H9 (cell line): ENCODE measurements around the gene NBEA. TPM values are rescaled to one million over a fixed set of nuclear protein-coding genes. Genes with fewer than 3 reads are reported as not detected.

Experiments
- DNase-seq: peaks from one replicate; pipeline ENCODE4 v3.0.0-alpha.2; 2017
- H2AFZ ChIP-seq: one replicate; pipeline ENCODE4 v1.6.1; 2013; ENCODE audit warnings: mild to moderate bottlenecking, low read length, control low read depth, moderate library complexity
- H2AK5ac ChIP-seq: 2 replicates; pipeline ENCODE4 v1.6.1; 2013; ENCODE audit warnings: low read length, control low read depth, mixed read lengths; ENCODE audit not compliant: insufficient read length
- H2BK120ac ChIP-seq: one replicate; pipeline ENCODE4 v1.6.1; 2013; ENCODE audit warnings: low read depth, mild to moderate bottlenecking, low read length, control low read depth, inconsistent platforms; ENCODE audit not compliant: poor library complexity, severe bottlenecking
- H2BK12ac ChIP-seq: 2 replicates; pipeline ENCODE4 v1.6.1; 2013; ENCODE audit warnings: low read length, control low read depth, mixed read lengths, low read depth; ENCODE audit not compliant: insufficient read length
- H2BK15ac ChIP-seq: 2 replicates; pipeline ENCODE4 v1.6.1; 2013; ENCODE audit warnings: low read depth, low read length, control low read depth
- H2BK20ac ChIP-seq: one replicate; pipeline ENCODE4 v1.6.1; 2013; ENCODE audit warnings: low read depth, mild to moderate bottlenecking, low read length, control low read depth, inconsistent platforms; ENCODE audit not compliant: poor library complexity, severe bottlenecking
- H2BK5ac ChIP-seq: 2 replicates; pipeline ENCODE4 v1.6.1; 2013; ENCODE audit warnings: low read length, control low read depth, mixed read lengths; ENCODE audit not compliant: insufficient read length
- H3K14ac ChIP-seq: 2 replicates; pipeline ENCODE4 v1.6.1; 2013; ENCODE audit warnings: low read length, control low read depth; ENCODE audit not compliant: insufficient read depth
- H3K18ac ChIP-seq: 2 replicates; pipeline ENCODE4 v1.6.1; 2013; ENCODE audit warnings: low read depth, mild to moderate bottlenecking, mixed read lengths, low read length, control low read depth; ENCODE audit not compliant: insufficient read length
- H3K23ac ChIP-seq: 2 replicates; pipeline ENCODE4 v1.6.1; 2013; ENCODE audit warnings: low read length, control low read depth, mixed read lengths, low read depth; ENCODE audit not compliant: insufficient read length
- H3K23me2 ChIP-seq: 2 replicates; pipeline ENCODE4 v1.6.1; 2013; ENCODE audit warnings: low read depth, mild to moderate bottlenecking, mixed read lengths, low read length, control low read depth; ENCODE audit not compliant: insufficient read length, poor library complexity, severe bottlenecking
- H3K27ac ChIP-seq: 2 replicates; pipeline ENCODE4 v1.5.1; 2013; ENCODE audit warnings: low read length, control low read depth, mixed read lengths, low read depth; ENCODE audit not compliant: insufficient read length
- H3K27me3 ChIP-seq: 2 replicates; pipeline ENCODE4 v1.6.1; 2013; ENCODE audit warnings: low read length, control low read depth, inconsistent platforms; ENCODE audit not compliant: insufficient read depth
- H3K4ac ChIP-seq: 2 replicates; pipeline ENCODE4 v1.6.1; 2013; ENCODE audit warnings: low read depth, mild to moderate bottlenecking, control low read depth, inconsistent platforms, low read length, moderate library complexity
- H3K4me1 ChIP-seq: 2 replicates; pipeline ENCODE4 v1.6.1; 2013; ENCODE audit warnings: low read length, control low read depth, inconsistent platforms; ENCODE audit not compliant: insufficient read depth
- H3K4me2 ChIP-seq: 2 replicates; pipeline ENCODE4 v1.6.1; 2013; ENCODE audit warnings: low read length, control low read depth, mixed read lengths; ENCODE audit not compliant: insufficient read length, insufficient read depth
- H3K56ac ChIP-seq: 2 replicates; pipeline ENCODE4 v1.6.1; 2013; ENCODE audit warnings: low read depth, mild to moderate bottlenecking, mixed read lengths, low read length, control low read depth; ENCODE audit not compliant: insufficient read length
- H3K79me1 ChIP-seq: 2 replicates; pipeline ENCODE4 v1.6.1; 2013; ENCODE audit warnings: low read depth, mild to moderate bottlenecking, moderate library complexity, low read length, control low read depth, inconsistent platforms; ENCODE audit not compliant: insufficient read depth, poor library complexity, severe bottlenecking
- H3K79me2 ChIP-seq: 2 replicates; pipeline ENCODE4 v1.6.1; 2013; ENCODE audit warnings: low read length, control low read depth, inconsistent platforms; ENCODE audit not compliant: insufficient read depth
- H3K9ac ChIP-seq: 2 replicates; pipeline ENCODE4 v1.6.1; 2013; ENCODE audit warnings: low read length, control low read depth, mixed read lengths; ENCODE audit not compliant: insufficient read length; ENCODE audit errors: extremely low read depth
- H3K9me3 ChIP-seq: one replicate; pipeline ENCODE4 v1.6.1; 2013; ENCODE audit warnings: low read depth, low read length, inconsistent platforms; ENCODE audit not compliant: control insufficient read depth
- H3T11ph ChIP-seq: one replicate; pipeline ENCODE4 v1.6.1; 2013; ENCODE audit warnings: mild to moderate bottlenecking, low read length, control low read depth, inconsistent platforms
- H4K20me1 ChIP-seq: one replicate; pipeline ENCODE4 v1.6.1; 2013; ENCODE audit not compliant: control insufficient read depth, insufficient read length, insufficient read depth
- H4K5ac ChIP-seq: 2 replicates; pipeline ENCODE4 v1.6.1; 2013; ENCODE audit warnings: low read depth, mild to moderate bottlenecking, mixed read lengths, low read length, control low read depth; ENCODE audit not compliant: insufficient read length
- H4K8ac ChIP-seq: replicated peaks from 2 replicates; pipeline ENCODE4 v1.6.1; 2013; ENCODE audit warnings: low read length, control low read depth, mixed read lengths, low read depth; ENCODE audit not compliant: insufficient read length
- H4K91ac ChIP-seq: 2 replicates; pipeline ENCODE4 v1.6.1; 2013; ENCODE audit warnings: low read depth, mild to moderate bottlenecking, moderate library complexity, mixed read lengths, low read length, control low read depth; ENCODE audit not compliant: insufficient read length
- H3K27ac Mint-ChIP-seq, 3 experiments: 2 replicates in 2 of 3; 3 replicates in 1 of 3; pipeline ENCODE4 v1.8.0; 2020 to 2021; ENCODE audit warnings: mixed read lengths in 3 of 3, mild to moderate bottlenecking in 1 of 3, moderate library complexity in 1 of 3
- H3K27me3 Mint-ChIP-seq: 2 replicates; pipeline ENCODE4 v1.8.0; 2021; ENCODE audit warnings: low read depth, mild to moderate bottlenecking, moderate library complexity, mixed read lengths
- H3K36me3 Mint-ChIP-seq, 3 experiments: 2 replicates in 2 of 3; 3 replicates in 1 of 3; pipeline ENCODE4 v1.8.0; 2020 to 2021; ENCODE audit warnings: low read depth in 3 of 3, mixed read lengths in 3 of 3; ENCODE audit not compliant: insufficient read depth in 1 of 3
- H3K4me1 Mint-ChIP-seq, 2 experiments: 2 replicates each; pipeline ENCODE4 v1.8.0; 2020; ENCODE audit warnings: mixed read lengths in 2 of 2
- H3K4me3 Mint-ChIP-seq, 2 experiments: 2 replicates in 1 of 2; 3 replicates in 1 of 2; pipeline ENCODE4 v1.8.0; 2020 to 2021; ENCODE audit warnings: mild to moderate bottlenecking in 2 of 2, mixed read lengths in 2 of 2, moderate library complexity in 1 of 2
- H3K9me3 Mint-ChIP-seq, 2 experiments: 2 replicates in 1 of 2; 3 replicates in 1 of 2; pipeline ENCODE4 v1.8.0; 2020; ENCODE audit warnings: mild to moderate bottlenecking in 2 of 2, mixed read lengths in 2 of 2, moderate library complexity in 1 of 2
- CTCF ChIP-seq: fragments of 200-600 bp; sonication (generic); conservative IDR thresholded peaks from 3 replicates; pipeline ENCODE4 v1.8.0; 2021; ENCODE audit warnings: antibody characterized with exemption, mild to moderate bottlenecking
- WGBS: extraction: QIAGEN DNeasy Blood & Tissue Kit; methylation state at CpG from one replicate; pipeline ENCODE4 v1.1.7; 2013; ENCODE audit warnings: missing lambda C conversion rate, low lambda C conversion rate, mixed read lengths; ENCODE audit not compliant: insufficient read length; ENCODE audit errors: extremely low coverage; 5-methylcytosine and 5-hydroxymethylcytosine counted together
- total RNA-seq: library from RNA; stranded (reverse); gene quantifications from 2 replicates; pipeline ENCODE4 v1.2.1, GENCODE V29; 2021

Gene NBEA
- total RNA-seq, 1 experiment from 2014 or later: 17.3 TPM

GRCh38 chr13:35720290-35720689 is 778.2 kb downstream of the NBEA start:
- H3K36me3 Mint-ChIP-seq: no peaks in the 10 kb centered on the region
- Histone ChIP-seq H2AFZ (no peak overlapping the region), H2AK5ac (no peak overlapping the region), H4K5ac (no peak overlapping the region), H3K79me2 (no peaks in the 10 kb centered on the region), H3K27me3 (no peaks in the 10 kb centered on the region), H2BK5ac (no peak overlapping the region), H3K79me1 (no peaks in the 10 kb centered on the region), H2BK12ac (no peak overlapping the region), H3K9me3 (no peaks in the 10 kb centered on the region), H3K9ac (no peak overlapping the region), H4K91ac (no peak overlapping the region), H3T11ph (no peak overlapping the region), H2BK20ac (no peak overlapping the region), H4K8ac (no peak overlapping the region), H3K14ac (no peak overlapping the region), H3K4ac (no peak overlapping the region), H3K18ac (no peak overlapping the region), H3K23me2 (no peaks in the 10 kb centered on the region), H3K56ac (no peak overlapping the region), H2BK120ac (no peak overlapping the region), H3K4me1 (no peaks in the 10 kb centered on the region), H3K4me2 (no peak overlapping the region), H3K27ac (no peak overlapping the region), H2BK15ac (no peak overlapping the region), H4K20me1 (no peaks in the 10 kb centered on the region), H3K23ac (no peak overlapping the region)
- no peaks in the 10 kb centered on the region for H3K9me3 Mint-ChIP-seq
- H3K4me1 Mint-ChIP-seq: peaks cover 3 to 11% of the 10 kb centered on the region in 2 experiments
- no peak overlapping the region for H3K4me3 Mint-ChIP-seq
- no CpG with 5 or more reads among the region's 5 CpGs for WGBS
- H3K27ac Mint-ChIP-seq: no peak overlapping the region
- no peak for DNase-seq
- H3K27me3 Mint-ChIP-seq: no peaks in the 10 kb centered on the region
- no peak for TF ChIP-seq CTCF
